ENCODE results near the gene LFNG.

LFNG gene

GRCh38 chr7:2515424-2516193, 4.0 kb upstream of the LFNG start:
- no peak for DNase-seq (ENCODE audit: low read depth in 1 of 2, low spot score in 1 of 2)

GRCh38 chr7:2516194-2516555, 3.4 kb upstream of the LFNG start:
- DNase-seq (ENCODE audit: low read depth in 1 of 2, low spot score in 1 of 2) = no peak

- no peak for DNase-seq (ENCODE audit: low read depth in 1 of 2, low spot score in 1 of 2)
These were observed 2.5 kb upstream of the LFNG start for GRCh38 chr7:2517026-2517425.

GRCh38 chr7:2517678-2518507, 1.7 kb upstream of the LFNG start:
- DNase-seq (ENCODE audit: low read depth in 1 of 2, low spot score in 1 of 2) = no peak

GRCh38 chr7:2518737-2519118, 846 bp upstream of the LFNG start:
- no peak for DNase-seq (ENCODE audit: low read depth in 1 of 2, low spot score in 1 of 2)

- no peak for DNase-seq (ENCODE audit: low read depth in 1 of 2, low spot score in 1 of 2)
These were observed 672 bp downstream of the LFNG start for GRCh38 chr7:2520131-2520760.

- no peak for DNase-seq (ENCODE audit: low read depth in 1 of 2, low spot score in 1 of 2)
These were observed 1.3 kb downstream of the LFNG start for GRCh38 chr7:2520761-2521290.

- no peak for DNase-seq (ENCODE audit: low read depth in 1 of 2, low spot score in 1 of 2)
These were observed 1.8 kb downstream of the LFNG start for GRCh38 chr7:2521341-2521745.

GRCh38 chr7:2521952-2522591, 2.5 kb downstream of the LFNG start:
- DNase-seq (ENCODE audit: low read depth in 1 of 2, low spot score in 1 of 2) = peak in 1 of 2 donors; percentile 57

- no peak for DNase-seq (ENCODE audit: low read depth in 1 of 2, low spot score in 1 of 2)
These were observed 3.3 kb downstream of the LFNG start for GRCh38 chr7:2522780-2523433.

- no peak for DNase-seq (ENCODE audit: low read depth in 1 of 2, low spot score in 1 of 2)
These were observed 3.9 kb downstream of the LFNG start for GRCh38 chr7:2523461-2523936.

GRCh38 chr7:2523941-2524807, 4.6 kb downstream of the LFNG start:
- DNase-seq (ENCODE audit: low read depth in 1 of 2, low spot score in 1 of 2) = no peak

- DNase-seq (ENCODE audit: low read depth in 1 of 2, low spot score in 1 of 2) = no peak
These were observed 5.5 kb downstream of the LFNG start for GRCh38 chr7:2524808-2525657.

GRCh38 chr7:2525658-2526630, 6.4 kb downstream of the LFNG start:
- DNase-seq (ENCODE audit: low read depth in 1 of 2, low spot score in 1 of 2) = no peak

GRCh38 chr7:2526659-2527504, 7.3 kb downstream of the LFNG start:
- no peak for DNase-seq (ENCODE audit: low read depth in 1 of 2, low spot score in 1 of 2)
